Ishikawa (cell line): ENCODE results near the gene SGTA.

Experiments used
- CREB1 ChIP-seq: IDR thresholded peaks from 2 replicates; pipeline ENCODE4 v1.6.1; 2012; ENCODE audit warnings: low read depth
- EGR1 ChIP-seq: IDR thresholded peaks from 2 replicates; pipeline ENCODE4 v1.6.1; 2012
- TAF1 ChIP-seq: IDR thresholded peaks from 2 replicates; pipeline ENCODE4 v1.6.1; 2012; ENCODE audit warnings: low read depth, mild to moderate bottlenecking
- TCF12 ChIP-seq: IDR thresholded peaks from 2 replicates; pipeline ENCODE4 v1.6.1; 2012; ENCODE audit warnings: low read depth
- YY1 ChIP-seq: IDR thresholded peaks from 2 replicates; pipeline ENCODE4 v1.6.1; 2012; ENCODE audit warnings: low read depth
- ZBTB7A ChIP-seq: IDR thresholded peaks from 2 replicates; pipeline ENCODE4 v1.6.1; 2012; ENCODE audit warnings: low read depth
- TF ChIP-seq, protein P1 (sequence below): IDR thresholded peaks from 2 replicates; pipeline ENCODE4 v1.6.1; 2012

- no peak for TF ChIP-seq EGR1
- no peak for TF ChIP-seq TCF12
- no peak for TF ChIP-seq ZBTB7A
- TF ChIP-seq, protein P1, sequence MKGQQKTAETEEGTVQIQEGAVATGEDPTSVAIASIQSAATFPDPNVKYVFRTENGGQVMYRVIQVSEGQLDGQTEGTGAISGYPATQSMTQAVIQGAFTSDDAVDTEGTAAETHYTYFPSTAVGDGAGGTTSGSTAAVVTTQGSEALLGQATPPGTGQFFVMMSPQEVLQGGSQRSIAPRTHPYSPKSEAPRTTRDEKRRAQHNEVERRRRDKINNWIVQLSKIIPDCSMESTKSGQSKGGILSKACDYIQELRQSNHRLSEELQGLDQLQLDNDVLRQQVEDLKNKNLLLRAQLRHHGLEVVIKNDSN: no peak
- no peak for TF ChIP-seq CREB1
- TF ChIP-seq YY1: no peak
- TF ChIP-seq TAF1: no peak
These were observed 25.9 kb downstream of the SGTA start for GRCh38 chr19:2756921-2757881.
